Dermis blood vessel endothelial cell (primary cell): Measurements from ENCODE around the gene RPS4Y2. TPM values are rescaled to one million over a fixed set of nuclear protein-coding genes. Genes with fewer than 3 reads are reported as not detected.

Experiments
- DNase-seq: peaks from one replicate; pipeline ENCODE4 v3.0.0; 2010
- total RNA-seq: library from RNA; depleted of rRNA; stranded (reverse); fragments of >200 nt; gene quantifications from 2 replicates; pipeline ENCODE4 v1.2.3, GENCODE V29; 2014

The RPS4Y2 gene
- not detected in 2 replicates for total RNA-seq

GRCh38 chrY:20755808-20756207 lies at the start of gene RPS4Y2:
RPS4Y2 (plus strand) TSS chrY:20756108; CDS start chrY:20756164, 56 bp downstream.
- no peak for DNase-seq

- DNase-seq = no peak
Observed at GRCh38 chrY:20714391-20714790, 41.5 kb upstream of the RPS4Y2 start.

- no peak for DNase-seq
Observed at GRCh38 chrY:20726184-20726907, 29.6 kb upstream of the RPS4Y2 start.

GRCh38 chrY:20735200-20735599 lies 20.7 kb upstream of the RPS4Y2 start:
- DNase-seq = no peak

GRCh38 chrY:20739806-20740205 lies 16.1 kb upstream of the RPS4Y2 start:
- no peak for DNase-seq

GRCh38 chrY:20740609-20741008 lies 15.3 kb upstream of the RPS4Y2 start:
- no peak for DNase-seq

GRCh38 chrY:20745060-20745459 lies 10.8 kb upstream of the RPS4Y2 start:
- DNase-seq = no peak

GRCh38 chrY:20746919-20747318 lies 9.0 kb upstream of the RPS4Y2 start:
- DNase-seq = no peak

GRCh38 chrY:20763869-20764268 lies 8.0 kb downstream of the RPS4Y2 start:
- DNase-seq = no peak

- DNase-seq = no peak
Observed at GRCh38 chrY:20765117-20765516, 9.2 kb downstream of the RPS4Y2 start.

- no peak for DNase-seq
Observed at GRCh38 chrY:20770755-20771154, 14.8 kb downstream of the RPS4Y2 start.

GRCh38 chrY:20776104-20776503 lies 20.2 kb downstream of the RPS4Y2 start:
- DNase-seq = no peak

GRCh38 chrY:20780104-20780654 lies 24.3 kb downstream of the RPS4Y2 start:
- no peak for DNase-seq

- no peak for DNase-seq
Observed at GRCh38 chrY:20780776-20781175, 24.9 kb downstream of the RPS4Y2 start.

- DNase-seq = no peak
Observed at GRCh38 chrY:20781408-20781807, 25.5 kb downstream of the RPS4Y2 start.

GRCh38 chrY:20784965-20785364 lies 29.1 kb downstream of the RPS4Y2 start:
- DNase-seq = no peak

GRCh38 chrY:20787076-20787475 lies 31.2 kb downstream of the RPS4Y2 start:
- DNase-seq = no peak

- no peak for DNase-seq
Observed at GRCh38 chrY:20798351-20799049, 42.6 kb downstream of the RPS4Y2 start.

GRCh38 chrY:20802659-20803058 lies 46.8 kb downstream of the RPS4Y2 start:
- no peak for DNase-seq

GRCh38 chrY:20806243-20806642 lies 50.3 kb downstream of the RPS4Y2 start:
- no peak for DNase-seq

GRCh38 chrY:20813459-20813858 lies 57.6 kb downstream of the RPS4Y2 start:
- DNase-seq = no peak

GRCh38 chrY:20814794-20815193 lies 58.9 kb downstream of the RPS4Y2 start:
- DNase-seq = no peak

- no peak for DNase-seq
Observed at GRCh38 chrY:20817067-20817466, 61.2 kb downstream of the RPS4Y2 start.
